IMR-90 (cell line): ENCODE data around the gene PTPRN2. TPM values are rescaled to one million over a fixed set of nuclear protein-coding genes. Genes with fewer than 3 reads are reported as not detected.

ENCODE experiments used
- ATAC-seq: fragments of 200-7000 bp; cut with Tn5 transposase; 2 replicates; pipeline ENCODE4 v1.9.1; 2020; ENCODE audit warnings: low read depth, mild to moderate bottlenecking, moderate library complexity
- BruUV-seq: library from RNA; stranded (reverse); fragments of 400-500 nt; replicated peaks from 2 replicates; lab custom pipeline; 2021; lab: Mats Ljungman, UMichigan
- CTCF ChIA-PET: fragments of 300-600 bp; formaldehyde crosslinking; extraction: SDS; loops from one replicate; lab custom pipeline; 2021; ENCODE audit warnings: antibody characterized with exemption; lab: Yijun Ruan, JAX
- POLR2A ChIA-PET: fragments of 300-600 bp; sonication (Branson Sonifier 250); formaldehyde crosslinking; loops from one replicate; lab custom pipeline; 2022; ENCODE audit warnings: antibody characterized with exemption; ENCODE audit not compliant: unreplicated experiment; lab: Charles Lee
- DNase-seq: peaks from one replicate; pipeline ENCODE4 v3.0.0; 2013
- H2AFZ ChIP-seq: replicated peaks from 2 replicates; pipeline ENCODE3; 2013; ENCODE audit warnings: low read length, mild to moderate bottlenecking; ENCODE audit not compliant: poor library complexity
- H2AK5ac ChIP-seq: 2 replicates; pipeline ENCODE4 v1.6.1; 2013; ENCODE audit warnings: low read depth, low read length, inconsistent platforms
- H2AK9ac ChIP-seq: replicated peaks from 2 replicates; pipeline ENCODE3; 2013; ENCODE audit warnings: mild to moderate bottlenecking, low read depth, low read length, moderate library complexity; ENCODE audit not compliant: poor library complexity
- H2BK120ac ChIP-seq: 2 replicates; pipeline ENCODE4 v1.6.1; 2013; ENCODE audit warnings: low read depth, low read length, inconsistent platforms
- H2BK15ac ChIP-seq: 3 replicates; pipeline ENCODE4 v1.6.1; 2013; ENCODE audit warnings: low read depth, low read length, inconsistent platforms
- H2BK20ac ChIP-seq: 2 replicates; pipeline ENCODE4 v1.6.1; 2013; ENCODE audit warnings: low read depth, mild to moderate bottlenecking, inconsistent platforms, low read length, moderate library complexity
- H2BK5ac ChIP-seq: 2 replicates; pipeline ENCODE4 v1.6.1; 2013; ENCODE audit warnings: mild to moderate bottlenecking, low read depth, low read length, inconsistent platforms; ENCODE audit not compliant: poor library complexity, severe bottlenecking
- H3K14ac ChIP-seq: replicated peaks from 2 replicates; pipeline ENCODE4 v1.6.1; 2013; ENCODE audit warnings: low read depth, low read length, inconsistent platforms
- H3K18ac ChIP-seq: 2 replicates; pipeline ENCODE4 v1.6.1; 2013; ENCODE audit warnings: low read depth, low read length, control low read depth
- H3K23ac ChIP-seq: 2 replicates; pipeline ENCODE4 v1.6.1; 2013; ENCODE audit warnings: low read depth, low read length, inconsistent platforms
- H3K27ac ChIP-seq: 2 replicates; pipeline ENCODE4 v1.5.1; 2013; ENCODE audit warnings: mild to moderate bottlenecking, control low read depth, low read length; ENCODE audit not compliant: insufficient read depth
- H3K27me3 ChIP-seq: 2 replicates; pipeline ENCODE4 v1.6.1; 2013; ENCODE audit warnings: low read length; ENCODE audit not compliant: control insufficient read depth, insufficient read depth
- H3K36me3 ChIP-seq: 2 replicates; pipeline ENCODE4 v1.6.1; 2013; ENCODE audit warnings: low read length, mixed read lengths; ENCODE audit not compliant: control insufficient read depth, insufficient read depth
- H3K4ac ChIP-seq: 2 replicates; pipeline ENCODE4 v1.6.1; 2013; ENCODE audit warnings: low read depth, low read length, inconsistent platforms
- H3K4me1 ChIP-seq: 2 replicates; pipeline ENCODE4 v1.6.1; 2013; ENCODE audit warnings: low read length, mixed read lengths; ENCODE audit not compliant: control insufficient read depth, insufficient read depth
- H3K4me2 ChIP-seq: 2 replicates; pipeline ENCODE4 v1.6.1; 2013; ENCODE audit warnings: low read depth, mild to moderate bottlenecking, control low read depth, low read length, moderate library complexity
- H3K4me3 ChIP-seq: 2 replicates; pipeline ENCODE4 v1.5.1; 2013; ENCODE audit warnings: low read depth, mild to moderate bottlenecking, control low read depth, low read length, moderate library complexity; ENCODE audit not compliant: insufficient read depth
- H3K56ac ChIP-seq: 2 replicates; pipeline ENCODE4 v1.6.1; 2013; ENCODE audit warnings: low read length, inconsistent platforms; ENCODE audit not compliant: insufficient read depth; ENCODE audit errors: extremely low read depth
- H3K79me1 ChIP-seq, 2 experiments: 2 replicates each; pipeline ENCODE4 v1.6.1; 2013; ENCODE audit warnings: low read length in 2 of 2, inconsistent platforms in 1 of 2, low read depth in 1 of 2
- H3K9ac ChIP-seq: 2 replicates; pipeline ENCODE4 v1.6.1; 2013; ENCODE audit warnings: low read depth, low read length, control low read depth
- H3K9me1 ChIP-seq: 2 replicates; pipeline ENCODE4 v1.6.1; 2013; ENCODE audit warnings: low read length, inconsistent platforms; ENCODE audit not compliant: insufficient read depth
- H3K9me3 ChIP-seq: 2 replicates; pipeline ENCODE4 v1.6.1; 2013; ENCODE audit warnings: low read length; ENCODE audit not compliant: control insufficient read depth, insufficient read depth
- H4K20me1 ChIP-seq: 2 replicates; pipeline ENCODE4 v1.6.1; 2013; ENCODE audit warnings: low read length, inconsistent platforms; ENCODE audit not compliant: insufficient read depth
- H4K5ac ChIP-seq: 2 replicates; pipeline ENCODE4 v1.6.1; 2013; ENCODE audit warnings: mild to moderate bottlenecking, low read depth, low read length, control low read depth
- H4K8ac ChIP-seq, 2 experiments: 2 replicates each; pipeline ENCODE4 v1.6.1; 2013; ENCODE audit warnings: low read depth in 2 of 2, low read length in 2 of 2, control low read depth in 1 of 2, inconsistent platforms in 1 of 2
- H4K91ac ChIP-seq: 2 replicates; pipeline ENCODE4 v1.6.1; 2013; ENCODE audit warnings: low read depth, low read length, inconsistent platforms; ENCODE audit not compliant: insufficient read depth
- BHLHE40 ChIP-seq: fragments of 150-350 bp; IDR thresholded peaks from 2 replicates; pipeline ENCODE4 v1.6.1; 2016; ENCODE audit warnings: mild to moderate bottlenecking, low read depth, low read length
- CEBPB ChIP-seq: IDR thresholded peaks from 2 replicates; pipeline ENCODE4 v1.6.1; 2012; ENCODE audit warnings: low read depth, low read length, improper control_type of control experiment
- CHD1 ChIP-seq: IDR thresholded peaks from 2 replicates; pipeline ENCODE4 v1.6.1; 2012; ENCODE audit warnings: low read depth, low read length, improper control_type of control experiment
- ELK1 ChIP-seq: fragments of 150-350 bp; IDR thresholded peaks from 2 replicates; pipeline ENCODE4 v1.6.1; 2016; ENCODE audit warnings: low read depth, mild to moderate bottlenecking, low read length, moderate library complexity, borderline replicate concordance
- FOS ChIP-seq: fragments of 150-350 bp; IDR thresholded peaks from 2 replicates; pipeline ENCODE4 v1.6.1; 2016; ENCODE audit warnings: low read depth, low read length
- MAFK ChIP-seq: IDR thresholded peaks from 2 replicates; pipeline ENCODE4 v1.6.1; 2012; ENCODE audit warnings: low read depth, low read length, improper control_type of control experiment
- MAZ ChIP-seq: IDR thresholded peaks from 2 replicates; pipeline ENCODE4 v1.6.1; 2012; ENCODE audit warnings: low read depth, mild to moderate bottlenecking, low read length, improper control_type of control experiment, moderate library complexity, borderline replicate concordance
- MXI1 ChIP-seq: IDR thresholded peaks from 2 replicates; pipeline ENCODE4 v1.6.1; 2012; ENCODE audit warnings: low read depth, mild to moderate bottlenecking, low read length, moderate library complexity, borderline replicate concordance
- NFE2L2 ChIP-seq: fragments of 150-350 bp; IDR thresholded peaks from 2 replicates; pipeline ENCODE4 v1.6.1; 2016; ENCODE audit warnings: low read depth, mild to moderate bottlenecking, low read length
- POLR2A ChIP-seq: IDR thresholded peaks from 2 replicates; pipeline ENCODE4 v1.6.1; 2012; ENCODE audit warnings: mild to moderate bottlenecking, low read depth, low read length
- RAD21 ChIP-seq: IDR thresholded peaks from 2 replicates; pipeline ENCODE4 v1.6.1; 2012; ENCODE audit warnings: low read length, improper control_type of control experiment
- RCOR1 ChIP-seq: IDR thresholded peaks from 2 replicates; pipeline ENCODE4 v1.6.1; 2012; ENCODE audit warnings: mild to moderate bottlenecking, low read length, improper control_type of control experiment; ENCODE audit not compliant: insufficient replicate concordance
- RFX5 ChIP-seq: IDR thresholded peaks from 2 replicates; pipeline ENCODE4 v1.8.0; 2012; ENCODE audit warnings: low read depth, mild to moderate bottlenecking, low read length, moderate library complexity
- SMC3 ChIP-seq: fragments of 150-350 bp; IDR thresholded peaks from 2 replicates; pipeline ENCODE4 v1.6.1; 2016; ENCODE audit warnings: low read depth, mild to moderate bottlenecking, antibody characterized with exemption, low read length, moderate library complexity
- USF2 ChIP-seq: fragments of 150-350 bp; IDR thresholded peaks from 2 replicates; pipeline ENCODE4 v1.6.1; 2017; ENCODE audit warnings: mild to moderate bottlenecking, antibody characterized with exemption, low read length, low read depth
- WGBS, 2 experiments: methylation state at CpG; one replicate each; pipeline versions ENCODE4 v1.1.5 to v1.1.7; 2013; ENCODE audit warnings: missing lambda C conversion rate in 2 of 2; ENCODE audit not compliant: insufficient read length in 1 of 2; ENCODE audit errors: extremely low coverage in 2 of 2; 5-methylcytosine and 5-hydroxymethylcytosine counted together
- dilution Hi-C: fragments of 300-500 bp; cut with HindIII; formaldehyde crosslinking; loops from one replicate; pipeline ENCODE4 v1.14.3; 2018; ENCODE audit warnings: low sequenced_read_pairs; ENCODE audit not compliant: unreplicated experiment
- in situ Hi-C: fragments of 300-500 bp; cut with MboI; formaldehyde crosslinking; loops from 3 replicates; pipeline ENCODE4 v1.14.3; 2019; ENCODE audit warnings: low sequenced_read_pairs, inconsistent platforms, mixed read lengths
- intact Hi-C: fragments of 100-400 bp; cut with micrococcal nuclease; formaldehyde crosslinking; loops from 2 replicates; pipeline ENCODE4 v1.10.0; 2022
- polyA plus RNA-seq, 3 experiments: library from polyadenylated mRNA; depleted of rRNA; stranded (reverse); fragments of >200 nt; gene quantifications; 2 replicates each; pipeline ENCODE4 v1.2.3, GENCODE V29; 2012; ENCODE audit warnings: low replicate concordance in 1 of 3
- total RNA-seq: library from RNA; depleted of rRNA; stranded (reverse); fragments of >200 nt; gene quantifications from 2 replicates; pipeline ENCODE4 v1.2.3, GENCODE V29; 2012
- TF ChIP-seq, protein P1 (sequence below): conservative IDR thresholded peaks from 2 replicates; pipeline ENCODE4 v1.5.1; 2012; ENCODE audit warnings: mild to moderate bottlenecking, low read depth, low read length, improper control_type of control experiment

Gene PTPRN2
- total and polyA plus RNA-seq, 2 of the 4 experiments (the other 2 are of a cell fraction) = 0.03 TPM; not detected in 1

GRCh38 chr7:158470336-158470735 is 117.3 kb downstream of the PTPRN2 start:
- no peak overlapping the region for H2BK5ac ChIP-seq
- no peak overlapping the region for H3K14ac ChIP-seq
- DNase-seq (no peak), ATAC-seq (no peak)
- no peaks in the 10 kb centered on the region for H3K9me1 ChIP-seq
- H2BK120ac ChIP-seq = no peak overlapping the region
- TF ChIP-seq CHD1 (no peak), RFX5 (no peak), POLR2A (no peak), ELK1 (no peak), NFE2L2 (no peak), RAD21 (no peak), CEBPB (no peak), RCOR1 (no peak), BHLHE40 (no peak), MAZ (no peak), SMC3 (no peak), MAFK (no peak), USF2 (no peak), MXI1 (no peak), FOS (no peak)
- TF ChIP-seq, protein P1, sequence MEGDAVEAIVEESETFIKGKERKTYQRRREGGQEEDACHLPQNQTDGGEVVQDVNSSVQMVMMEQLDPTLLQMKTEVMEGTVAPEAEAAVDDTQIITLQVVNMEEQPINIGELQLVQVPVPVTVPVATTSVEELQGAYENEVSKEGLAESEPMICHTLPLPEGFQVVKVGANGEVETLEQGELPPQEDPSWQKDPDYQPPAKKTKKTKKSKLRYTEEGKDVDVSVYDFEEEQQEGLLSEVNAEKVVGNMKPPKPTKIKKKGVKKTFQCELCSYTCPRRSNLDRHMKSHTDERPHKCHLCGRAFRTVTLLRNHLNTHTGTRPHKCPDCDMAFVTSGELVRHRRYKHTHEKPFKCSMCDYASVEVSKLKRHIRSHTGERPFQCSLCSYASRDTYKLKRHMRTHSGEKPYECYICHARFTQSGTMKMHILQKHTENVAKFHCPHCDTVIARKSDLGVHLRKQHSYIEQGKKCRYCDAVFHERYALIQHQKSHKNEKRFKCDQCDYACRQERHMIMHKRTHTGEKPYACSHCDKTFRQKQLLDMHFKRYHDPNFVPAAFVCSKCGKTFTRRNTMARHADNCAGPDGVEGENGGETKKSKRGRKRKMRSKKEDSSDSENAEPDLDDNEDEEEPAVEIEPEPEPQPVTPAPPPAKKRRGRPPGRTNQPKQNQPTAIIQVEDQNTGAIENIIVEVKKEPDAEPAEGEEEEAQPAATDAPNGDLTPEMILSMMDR = no peak
- H3K4me3 ChIP-seq = no peak overlapping the region
- BruUV-seq = no TSS peak
- H3K4me2 ChIP-seq = no peak overlapping the region
- H3K9ac ChIP-seq = no peak overlapping the region
- no peaks in the 10 kb centered on the region for H3K79me1 ChIP-seq
- no peaks in the 10 kb centered on the region for H3K4me1 ChIP-seq
- H2BK15ac ChIP-seq = no peak overlapping the region
- H2BK20ac ChIP-seq = no peak overlapping the region
- dilution Hi-C loops = no loop called here
- intact Hi-C loops = no loop called here
- WGBS, 2 experiments = no CpG with 5 or more reads among the region's 16 CpGs
- no peak overlapping the region for H3K23ac ChIP-seq
- H4K8ac ChIP-seq = no peak overlapping the region
- no peak overlapping the region for H3K56ac ChIP-seq
- CTCF ChIA-PET = no interaction called here
- no peak overlapping the region for H4K91ac ChIP-seq
- H3K27ac ChIP-seq = no peak overlapping the region
- in situ Hi-C loops = no loop called here
- H3K36me3 ChIP-seq = no peaks in the 10 kb centered on the region
- no peak overlapping the region for H3K4ac ChIP-seq
- POLR2A ChIA-PET = no interaction called here
- H2AK9ac ChIP-seq = no peak overlapping the region
- no peak overlapping the region for H4K5ac ChIP-seq
- H2AFZ ChIP-seq = no peak overlapping the region
- H3K18ac ChIP-seq = no peak overlapping the region
- H2AK5ac ChIP-seq = no peak overlapping the region
- H3K9me3 ChIP-seq = peaks cover 44% of the 10 kb centered on the region
- no peaks in the 10 kb centered on the region for H4K20me1 ChIP-seq
- no peaks in the 10 kb centered on the region for H3K27me3 ChIP-seq
